Measurements from ENCODE around the gene ZNF525.
"Not testable (repeated sequence)": the region's sequence is repeated elsewhere in the genome, so short reads cannot be mapped to it uniquely, and the experiment has no call there.

DNA sequence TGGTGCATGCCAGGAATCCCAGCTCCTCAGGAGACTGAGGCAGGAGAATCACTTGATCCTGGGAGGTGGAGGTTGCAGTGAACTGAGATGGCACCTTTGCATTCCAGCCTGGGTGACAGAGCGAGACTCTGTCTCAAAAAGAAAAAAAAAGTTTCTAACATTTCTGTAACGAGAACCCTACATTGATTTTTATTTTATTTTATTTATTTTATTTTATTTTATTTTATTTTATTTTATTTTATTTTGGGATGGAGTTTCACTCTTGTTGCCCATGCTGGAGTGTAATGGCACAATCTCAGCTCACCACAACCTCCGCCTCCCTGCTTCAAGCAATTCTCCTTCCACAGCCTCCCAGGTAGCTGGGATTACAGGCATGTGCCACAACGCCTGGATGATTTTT is 21.1 kb upstream of the ZNF525 start:
- not testable (repeated sequence) for TF ChIP-seq POLR2A (IDR thresholded peaks at IDR 0.05)
- TF ChIP-seq, protein P1, sequence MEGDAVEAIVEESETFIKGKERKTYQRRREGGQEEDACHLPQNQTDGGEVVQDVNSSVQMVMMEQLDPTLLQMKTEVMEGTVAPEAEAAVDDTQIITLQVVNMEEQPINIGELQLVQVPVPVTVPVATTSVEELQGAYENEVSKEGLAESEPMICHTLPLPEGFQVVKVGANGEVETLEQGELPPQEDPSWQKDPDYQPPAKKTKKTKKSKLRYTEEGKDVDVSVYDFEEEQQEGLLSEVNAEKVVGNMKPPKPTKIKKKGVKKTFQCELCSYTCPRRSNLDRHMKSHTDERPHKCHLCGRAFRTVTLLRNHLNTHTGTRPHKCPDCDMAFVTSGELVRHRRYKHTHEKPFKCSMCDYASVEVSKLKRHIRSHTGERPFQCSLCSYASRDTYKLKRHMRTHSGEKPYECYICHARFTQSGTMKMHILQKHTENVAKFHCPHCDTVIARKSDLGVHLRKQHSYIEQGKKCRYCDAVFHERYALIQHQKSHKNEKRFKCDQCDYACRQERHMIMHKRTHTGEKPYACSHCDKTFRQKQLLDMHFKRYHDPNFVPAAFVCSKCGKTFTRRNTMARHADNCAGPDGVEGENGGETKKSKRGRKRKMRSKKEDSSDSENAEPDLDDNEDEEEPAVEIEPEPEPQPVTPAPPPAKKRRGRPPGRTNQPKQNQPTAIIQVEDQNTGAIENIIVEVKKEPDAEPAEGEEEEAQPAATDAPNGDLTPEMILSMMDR (IDR thresholded peaks at IDR 0.05): not testable (repeated sequence)

Measured in Peyer's patch (tissue), 4 donors.